K562 (cell line): ENCODE data around the gene GIPR. TPM values are rescaled to one million over a fixed set of nuclear protein-coding genes. Genes with fewer than 3 reads are reported as not detected.

Experiments used
- ATAC-seq: fragments of 200-7000 bp; cut with Tn5 transposase; 3 replicates; pipeline ENCODE4 v1.9.1; 2020; ENCODE audit warnings: moderate library complexity
- BruUV-seq: library from RNA; stranded (reverse); fragments of 400-500 nt; replicated peaks from 2 replicates; lab custom pipeline; 2021; lab: Mats Ljungman, UMichigan
- CTCF ChIA-PET: fragments of 300-600 bp; formaldehyde crosslinking; extraction: SDS; loops from one replicate; lab custom pipeline; 2021; ENCODE audit warnings: low intra/inter-chr PET ratio; lab: Yijun Ruan, JAX
- POLR2A ChIA-PET: fragments of 300-600, 350-650 bp; sonication (Branson Sonifier 250); formaldehyde crosslinking; extraction: SDS; loops from one replicate; lab custom pipeline; 2021; ENCODE audit warnings: antibody characterized with exemption, inconsistent platforms; lab: Yijun Ruan, JAX
- DNase-seq, 4 experiments: peaks; one replicate each; pipeline versions ENCODE4 v3.0.0 to v3.0.0-alpha.2; 2011 to 2018; ENCODE audit warnings: low spot score in 3 of 4, mixed read lengths in 3 of 4; ENCODE audit errors: extremely low read depth in 1 of 4
- FAIRE-seq: peaks from 2 replicates; lab custom pipeline; 2011; peaks lifted over from hg19 to GRCh38; lab: Jason Lieb, UNC
- H2AFZ ChIP-seq: 2 replicates; pipeline ENCODE4 v1.6.0; 2011; ENCODE audit warnings: low read depth, low read length, control low read depth, inconsistent platforms
- H3K27ac ChIP-seq: fragments of 200-600 bp; 3 replicates; pipeline ENCODE4 v1.8.0; 2011; ENCODE audit warnings: low read depth, mild to moderate bottlenecking, control low read depth, inconsistent platforms, low read length, moderate library complexity, mixed read lengths; ENCODE audit errors: extremely low read depth
- H3K27me3 ChIP-seq, 2 experiments: fragments of 300-600 bp in 1 of 2; 2 replicates in 1 of 2; 3 replicates in 1 of 2; pipeline versions ENCODE4 v1.6.0 to v1.8.0; 2011; ENCODE audit warnings: inconsistent platforms in 2 of 2, low read length in 2 of 2, mild to moderate bottlenecking in 1 of 2, mixed read lengths in 1 of 2, moderate library complexity in 1 of 2; ENCODE audit not compliant: control insufficient read depth in 2 of 2, insufficient read depth in 2 of 2
- H3K36me3 ChIP-seq: fragments of 300-600 bp; 3 replicates; pipeline ENCODE4 v1.8.0; 2011; ENCODE audit warnings: mild to moderate bottlenecking, low read length, inconsistent platforms; ENCODE audit not compliant: control insufficient read depth, insufficient read depth
- H3K4me1 ChIP-seq, 2 experiments: fragments of 200-600 bp in 1 of 2; replicated peaks in 1 of 2; 2 replicates in 1 of 2; 3 replicates in 1 of 2; pipeline versions ENCODE4 v1.5.1 to v1.8.0; 2011; ENCODE audit warnings: inconsistent platforms in 2 of 2, low read length in 2 of 2, mild to moderate bottlenecking in 1 of 2, mixed read lengths in 1 of 2, moderate library complexity in 1 of 2; ENCODE audit not compliant: control insufficient read depth in 2 of 2, insufficient read depth in 2 of 2
- H3K4me2 ChIP-seq: 2 replicates; pipeline ENCODE4 v1.6.1; 2011; ENCODE audit warnings: low read length, control low read depth, inconsistent platforms, mixed read lengths; ENCODE audit not compliant: insufficient read depth
- H3K4me3 ChIP-seq: fragments of 200-600 bp; sonication (generic), shearing (Covaris generic); 2 replicates; pipeline ENCODE4 v1.5.1; 2016; ENCODE audit warnings: control low read depth, inconsistent platforms
- H3K79me2 ChIP-seq: fragments of 200-600 bp; 3 replicates; pipeline ENCODE4 v1.8.0; 2011; ENCODE audit warnings: low read length, inconsistent platforms; ENCODE audit not compliant: control insufficient read depth, insufficient read depth
- H3K9ac ChIP-seq, 2 experiments: 2 replicates each; pipeline versions ENCODE4 v1.6.0 to v1.6.1; 2011; ENCODE audit warnings: low read depth in 2 of 2, low read length in 2 of 2, control low read depth in 1 of 2, inconsistent platforms in 1 of 2, mild to moderate bottlenecking in 1 of 2, mixed read lengths in 1 of 2; ENCODE audit not compliant: insufficient read depth in 1 of 2
- H3K9me1 ChIP-seq: one replicate; pipeline ENCODE4 v1.6.0; 2011; ENCODE audit warnings: inconsistent platforms, mild to moderate bottlenecking, low read length, moderate library complexity; ENCODE audit not compliant: control insufficient read depth, insufficient read depth
- H3K9me3 ChIP-seq: replicated peaks from 2 replicates; pipeline ENCODE4 v1.5.1; 2011; ENCODE audit warnings: low read depth, low read length, inconsistent platforms; ENCODE audit not compliant: control insufficient read depth, insufficient read depth
- H4K20me1 ChIP-seq: replicated peaks from 2 replicates; pipeline ENCODE4 v1.6.1; 2011; ENCODE audit warnings: low read length, inconsistent platforms, mixed read lengths; ENCODE audit not compliant: control insufficient read depth, insufficient read depth
- ATF1 ChIP-seq, 2 experiments: fragments of 450-650 bp in 1 of 2; IDR thresholded peaks; 2 replicates each; pipeline ENCODE4 v1.6.1; 2016; ENCODE audit warnings: missing compliant biosample characterization in 1 of 2, missing genetic modification characterization in 1 of 2
- CBX3 ChIP-seq, 2 experiments: IDR thresholded peaks; 1 replicate in 1 of 2; 2 replicates in 1 of 2; pipeline ENCODE4 v1.6.1; 2012; ENCODE audit warnings: inconsistent platforms in 2 of 2, low read length in 2 of 2, borderline replicate concordance in 1 of 2, control low read depth in 1 of 2
- CREB3L1 ChIP-seq: fragments of 450-650 bp; IDR thresholded peaks from 2 replicates; pipeline ENCODE4 v1.6.1; 2014; ENCODE audit warnings: low read depth, mild to moderate bottlenecking, moderate library complexity, borderline replicate concordance
- MAFK ChIP-seq: IDR thresholded peaks from 2 replicates; pipeline ENCODE4 v1.6.1; 2011; ENCODE audit warnings: low read length, improper control_type of control experiment
- NR2C2 ChIP-seq, 2 experiments: fragments of 200-800 bp in 1 of 2; sonication (Bioruptor generic) in 1 of 2; sonication (generic) in 1 of 2; formaldehyde crosslinking in 1 of 2; IDR thresholded peaks; 2 replicates each; pipeline versions ENCODE4 v1.6.1 to v1.8.0; 2016 to 2022; ENCODE audit warnings: mild to moderate bottlenecking in 1 of 2, missing compliant biosample characterization in 1 of 2, missing genetic modification characterization in 1 of 2, missing genetic modification reagents in 1 of 2
- NR4A1 ChIP-seq, 2 experiments: fragments of 250-450 bp in 1 of 2; fragments of 450-650 bp in 1 of 2; sonication (Bioruptor Pico) in 1 of 2; IDR thresholded peaks; 2 replicates each; pipeline versions ENCODE4 v1.4.0 to v1.6.1; 2016 to 2020; ENCODE audit warnings: mild to moderate bottlenecking in 2 of 2, missing compliant biosample characterization in 1 of 2, missing genetic modification characterization in 1 of 2, moderate library complexity in 1 of 2
- NRF1 ChIP-seq, 2 experiments: fragments of 450-650 bp; IDR thresholded peaks in 1 of 2; conservative IDR thresholded peaks in 1 of 2; 2 replicates each; pipeline ENCODE4 v1.6.1; 2014; ENCODE audit warnings: mild to moderate bottlenecking in 2 of 2
- SMARCA4 ChIP-seq: fragments of 450-650 bp; IDR thresholded peaks from 2 replicates; pipeline ENCODE4 v1.6.1; 2016
- TAF9B ChIP-seq: fragments of 450-650 bp; IDR thresholded peaks from 2 replicates; pipeline ENCODE4 v1.6.1; 2018; ENCODE audit warnings: mild to moderate bottlenecking; ENCODE audit not compliant: partially characterized antibody
- XRCC4 ChIP-seq: IDR thresholded peaks from one replicate; pipeline ENCODE4 v1.6.1; 2011; ENCODE audit not compliant: insufficient read depth, insufficient read length; ENCODE audit errors: extremely low read depth
- WGBS: fragments of 100-300 bp; shearing (Covaris generic); methylation state at CpG from one replicate; pipeline ENCODE4 v1.1.6; 2016; ENCODE audit warnings: low coverage, mixed read lengths; ENCODE audit not compliant: insufficient coverage; ENCODE audit errors: missing lambda C conversion rate; 5-methylcytosine and 5-hydroxymethylcytosine counted together
- in situ Hi-C: fragments of 300-500 bp; cut with MboI; formaldehyde crosslinking; loops from 4 replicates; pipeline ENCODE4 v1.15.0; 2018; ENCODE audit warnings: inconsistent platforms, mixed read lengths
- intact Hi-C: fragments of 100-400 bp; cut with micrococcal nuclease; formaldehyde crosslinking; loops from 2 replicates; pipeline ENCODE4 v1.14.2; 2022
- polyA plus RNA-seq, 8 experiments: library from polyadenylated mRNA; depleted of rRNA in 4 of 8; stranded (reverse) in 5 of 8; unstranded in 3 of 8; fragments of >200 nt; fragmentation: Nextera tagmentation in 2 of 8; fragmentation: Illumina TruSeq in 1 of 8; extraction: Ambion mirVana in 2 of 8; extraction: Trizol in 1 of 8; gene quantifications; 2 replicates each; pipeline versions ENCODE4 v1.2.1 to v1.2.3, GENCODE V29; 2011 to 2014; ENCODE audit warnings: inconsistent platforms in 1 of 8, missing spikeins in 1 of 8
- total RNA-seq, 7 experiments: library from RNA; depleted of rRNA in 6 of 7; stranded (reverse); fragments of >200 nt in 6 of 7; fragmentation: Illumina TruSeq in 2 of 7; extraction: Trizol in 2 of 7; gene quantifications; 2 replicates each; pipeline versions ENCODE4 v1.2.1 to v1.2.3, GENCODE V29; 2011 to 2021; ENCODE audit warnings: low replicate concordance in 1 of 7
- TF ChIP-seq, protein P1 (sequence below): fragments of 450-650 bp; IDR thresholded peaks from 2 replicates; pipeline ENCODE4 v1.6.1; 2017; ENCODE audit warnings: mild to moderate bottlenecking, moderate library complexity
- TF ChIP-seq, protein P2 (sequence below): fragments of 150-350 bp; conservative IDR thresholded peaks from 2 replicates; pipeline ENCODE4 v1.6.1; 2014; ENCODE audit warnings: low read length

GIPR gene
- total and polyA plus RNA-seq, 9 of the 15 experiments (the other 6 are each of a cell fraction or from before 2014, with no cell fraction given) = 2.2 to 26.8 (median 12.7) TPM

- peak; percentile 97 to 99 (median 98) for DNase-seq
- H3K4me2 ChIP-seq = peak overlapping the region; percentile 99
- peak overlapping the region; percentile 73 for H2AFZ ChIP-seq
- peak overlapping the region; percentile 96 for H3K27ac ChIP-seq
- no TSS peak for BruUV-seq
- FAIRE-seq = peak; percentile 100
- no peaks in the 10 kb centered on the region for H3K27me3 ChIP-seq
- H3K79me2 ChIP-seq = peaks cover 71% of the 10 kb centered on the region
- intact Hi-C loops (loop anchor here (1.0 kb wide), 1 partner anchor 53 kb away; no protein-coding TSS in a partner anchor), in situ Hi-C loops (no loop called here)
- H3K9ac ChIP-seq = peak overlapping the region; percentile 93 to 99
- H3K4me1 ChIP-seq = peaks cover 22 to 30% of the 10 kb centered on the region in 2 experiments
- H3K9me3 ChIP-seq = no peaks in the 10 kb centered on the region
- peak overlapping the region; percentile 63 for H3K4me3 ChIP-seq
- H4K20me1 ChIP-seq = no peaks in the 10 kb centered on the region
- POLR2A ChIA-PET = interaction anchor here (0.6 to 5.9 kb wide), 24 partner anchors 9 to 1103 kb away, joined by 3 to 46 read pairs (median 4); partner anchors contain the start of genes FBXO46, GIPR, MEIOSIN and QPCTL
- CTCF ChIA-PET = interaction anchor here (0.6 to 0.7 kb wide), 2 partner anchors 24 to 192 kb away, joined by 3 to 4 read pairs; no protein-coding TSS in a partner anchor
- ATAC-seq = peak; percentile 98
- peaks cover 41% of the 10 kb centered on the region; the same call in 2 of the 3 replicates for H3K36me3 ChIP-seq
- 2% methylated on average over 48 of the region's 51 CpGs for WGBS
- no peaks in the 10 kb centered on the region for H3K9me1 ChIP-seq
- TF ChIP-seq, protein P1, sequence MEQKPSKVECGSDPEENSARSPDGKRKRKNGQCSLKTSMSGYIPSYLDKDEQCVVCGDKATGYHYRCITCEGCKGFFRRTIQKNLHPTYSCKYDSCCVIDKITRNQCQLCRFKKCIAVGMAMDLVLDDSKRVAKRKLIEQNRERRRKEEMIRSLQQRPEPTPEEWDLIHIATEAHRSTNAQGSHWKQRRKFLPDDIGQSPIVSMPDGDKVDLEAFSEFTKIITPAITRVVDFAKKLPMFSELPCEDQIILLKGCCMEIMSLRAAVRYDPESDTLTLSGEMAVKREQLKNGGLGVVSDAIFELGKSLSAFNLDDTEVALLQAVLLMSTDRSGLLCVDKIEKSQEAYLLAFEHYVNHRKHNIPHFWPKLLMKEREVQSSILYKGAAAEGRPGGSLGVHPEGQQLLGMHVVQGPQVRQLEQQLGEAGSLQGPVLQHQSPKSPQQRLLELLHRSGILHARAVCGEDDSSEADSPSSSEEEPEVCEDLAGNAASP = no peak
- TF ChIP-seq SMARCA4 (no peak), TAF9B (no peak), NRF1 (conservative IDR thresholded peaks at IDR 0.05 in 1 of 2, IDR thresholded peaks at IDR 0.05 in 1 of 2) (peak; percentile 99), NR2C2 (CRISPR knock-in tag; IDR thresholded peaks at IDR 0.05) (peak; percentile 92), NR2C2 (tag; IDR thresholded peaks at IDR 0.05) (peak; percentile 97), ATF1 (CRISPR knock-in tag; IDR thresholded peaks at IDR 0.05) (no peak), ATF1 (tag; IDR thresholded peaks at IDR 0.05) (peak; percentile 93), CBX3 (IDR thresholded peaks at IDR 0.05; ENCODE audit: borderline replicate concordance in 1 of 2, low read length in 2 of 2) (0 out of 3 replicates have a peak, but pooled peaks of 1 of the 2 experiments have one; percentile 20), CREB3L1 (peak; percentile 3; the same call in 1 of the 2 replicates), NR4A1 (CRISPR knock-in tag; IDR thresholded peaks at IDR 0.05) (no peak), NR4A1 (tag; IDR thresholded peaks at IDR 0.05) (no peak), MAFK (peak; percentile 76), XRCC4 (no peak)
- TF ChIP-seq, protein P2, sequence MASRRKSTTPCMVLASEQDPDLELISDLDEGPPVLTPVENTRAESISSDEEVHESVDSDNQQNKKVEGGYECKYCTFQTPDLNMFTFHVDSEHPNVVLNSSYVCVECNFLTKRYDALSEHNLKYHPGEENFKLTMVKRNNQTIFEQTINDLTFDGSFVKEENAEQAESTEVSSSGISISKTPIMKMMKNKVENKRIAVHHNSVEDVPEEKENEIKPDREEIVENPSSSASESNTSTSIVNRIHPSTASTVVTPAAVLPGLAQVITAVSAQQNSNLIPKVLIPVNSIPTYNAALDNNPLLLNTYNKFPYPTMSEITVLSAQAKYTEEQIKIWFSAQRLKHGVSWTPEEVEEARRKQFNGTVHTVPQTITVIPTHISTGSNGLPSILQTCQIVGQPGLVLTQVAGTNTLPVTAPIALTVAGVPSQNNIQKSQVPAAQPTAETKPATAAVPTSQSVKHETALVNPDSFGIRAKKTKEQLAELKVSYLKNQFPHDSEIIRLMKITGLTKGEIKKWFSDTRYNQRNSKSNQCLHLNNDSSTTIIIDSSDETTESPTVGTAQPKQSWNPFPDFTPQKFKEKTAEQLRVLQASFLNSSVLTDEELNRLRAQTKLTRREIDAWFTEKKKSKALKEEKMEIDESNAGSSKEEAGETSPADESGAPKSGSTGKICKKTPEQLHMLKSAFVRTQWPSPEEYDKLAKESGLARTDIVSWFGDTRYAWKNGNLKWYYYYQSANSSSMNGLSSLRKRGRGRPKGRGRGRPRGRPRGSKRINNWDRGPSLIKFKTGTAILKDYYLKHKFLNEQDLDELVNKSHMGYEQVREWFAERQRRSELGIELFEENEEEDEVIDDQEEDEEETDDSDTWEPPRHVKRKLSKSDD = no peak
These were observed 49.3 kb downstream of the GIPR start for GRCh38 chr19:45717131-45717982.
